Spleen (tissue), 11 donors: ENCODE data around the gene SGO2. TPM values are rescaled to one million over a fixed set of nuclear protein-coding genes. Genes with fewer than 3 reads are reported as not detected.
A peak's percentile ranks its signal among the peaks of the same experiment; 100 is the strongest.

ENCODE experiments used
- DNase-seq: peaks from one replicate; pipeline ENCODE4 v3.0.0-alpha.2; 2020
- H3K27ac ChIP-seq, 8 donors: fragments of 200-600 bp; sonication (generic) in 7 of 8; 1 replicate in 4 of 8; 2 replicates in 4 of 8; pipeline versions ENCODE4 v1.5.0 to v1.8.0; 2016 to 2021; ENCODE audit warnings: inconsistent platforms in 4 of 8, mild to moderate bottlenecking in 4 of 8, moderate library complexity in 1 of 8
- H3K27me3 ChIP-seq, 7 donors: fragments of 200-600 bp; sonication (generic) in 6 of 7; replicated peaks in 1 of 7; 1 replicate in 4 of 7; 2 replicates in 3 of 7; pipeline versions ENCODE4 v1.5.0 to v1.8.0; 2016 to 2021; ENCODE audit warnings: inconsistent platforms in 3 of 7, mild to moderate bottlenecking in 1 of 7
- H3K36me3 ChIP-seq, 6 donors: fragments of 200-600 bp; sonication (generic) in 5 of 6; 1 replicate in 4 of 6; 2 replicates in 2 of 6; pipeline versions ENCODE4 v1.5.0 to v1.8.0; 2016 to 2021; ENCODE audit warnings: inconsistent platforms in 2 of 6
- H3K4me1 ChIP-seq, 6 donors: fragments of 200-600 bp; sonication (generic) in 5 of 6; 1 replicate in 3 of 6; 2 replicates in 3 of 6; pipeline versions ENCODE4 v1.5.0 to v1.8.0; 2016 to 2021; ENCODE audit warnings: inconsistent platforms in 3 of 6
- H3K4me3 ChIP-seq, 8 donors: fragments of 200-600 bp; sonication (generic) in 7 of 8; 1 replicate in 4 of 8; 2 replicates in 4 of 8; pipeline versions ENCODE4 v1.5.0 to v1.8.0; 2016 to 2021; ENCODE audit warnings: inconsistent platforms in 4 of 8, mild to moderate bottlenecking in 4 of 8, moderate library complexity in 2 of 8
- H3K9me3 ChIP-seq, 8 donors: fragments of 200-600 bp; sonication (generic) in 7 of 8; 1 replicate in 4 of 8; 2 replicates in 4 of 8; pipeline versions ENCODE4 v1.5.0 to v1.8.0; 2016 to 2021; ENCODE audit warnings: inconsistent platforms in 4 of 8
- CTCF ChIP-seq, 11 experiments: fragments of 200-600 bp in 7 of 11; fragments of 450-650 bp in 4 of 11; sonication (generic) in 4 of 11; IDR thresholded peaks in 8 of 11; conservative IDR thresholded peaks in 3 of 11; 1 replicate in 7 of 11; 2 replicates in 4 of 11; pipeline versions ENCODE4 v1.4.0 to v1.8.0; 2016 to 2021; ENCODE audit warnings: antibody characterized with exemption in 11 of 11, inconsistent platforms in 4 of 11, mild to moderate bottlenecking in 1 of 11
- POLR2A ChIP-seq, 3 donors: fragments of 450-650 bp; IDR thresholded peaks; one replicate each; pipeline ENCODE4 v1.5.1; 2017; ENCODE audit warnings: antibody characterized with exemption in 3 of 3, mild to moderate bottlenecking in 1 of 3
- POLR2AphosphoS5 ChIP-seq, 3 donors: sonication (generic); formaldehyde crosslinking; IDR thresholded peaks; one replicate each; pipeline ENCODE4 v1.5.1; 2017; ENCODE audit warnings: antibody characterized with exemption in 3 of 3
- WGBS, 5 donors: extraction: QIAGEN DNeasy Blood & Tissue Kit in 3 of 5; methylation state at CpG; one replicate each; pipeline versions ENCODE4 v1.1.5 to v1.1.7; 2013 to 2018; 5-methylcytosine and 5-hydroxymethylcytosine counted together
- intact Hi-C: fragments of 100-400 bp; cut with DNase I; formaldehyde crosslinking; loops from one replicate; pipeline ENCODE4 v1.15.0; 2023; ENCODE audit warnings: low total_unique reads
- polyA plus RNA-seq, 3 donors: library from polyadenylated mRNA; stranded (reverse); fragments of 200-250 nt; gene quantifications; one replicate each; pipeline ENCODE4 v1.2.1, GENCODE V29; 2013
- total RNA-seq, 7 donors: library from RNA; depleted of rRNA in 3 of 7; stranded (reverse); fragments of >200 nt in 3 of 7; fragmentation: NEBNext Ultra II Directional in 4 of 7; extraction: Animal tissue kit (Norgen Biotek cat#: 25700) in 4 of 7; gene quantifications; one replicate each; pipeline versions ENCODE4 v1.1.0 to v1.2.1, GENCODE V29; 2016 to 2021
- donor health status: healthy with polysubstance abuse.
- donor health status: DM: no; HTN: no; CAD: no; lungs with moderate emphysema.
- donor health status: DM: no; HTN: no; CAD: no.
- donor health status: Bipolar disorder and iron deficiency.
- donor health status: healthy.
- donor health status: DM: no; HTN: no; CAD: no.
- donor health status: DM: yes; HTN: yes; CAD: no.

SGO2 gene
- total and polyA plus RNA-seq, 10 donors, result 0.85 to 9.9 (median 3.9) TPM

GRCh38 chr2:200575957-200576356 lies 50.0 kb downstream of the SGO2 start:
- intact Hi-C loops, result loop anchor here (10.0 kb wide), 1 partner anchor 129 kb away; no protein-coding TSS in a partner anchor
- Histone ChIP-seq H3K4me1 (no peaks in the 10 kb centered on the region), H3K36me3 (peaks cover 0 to 41% (median 0%) of the 10 kb centered on the region in 6 donors), H3K9me3 (no peaks in the 10 kb centered on the region), H3K27me3 (no peaks in the 10 kb centered on the region), H3K4me3 (no peak overlapping the region), H3K27ac (no peak overlapping the region)
- peak in 8 of 11 experiments; percentile 14 to 44 (median 30) for TF ChIP-seq CTCF (IDR thresholded peaks at IDR 0.05 in 8 of 11, conservative IDR thresholded peaks at IDR 0.05 in 3 of 11)
- TF ChIP-seq POLR2A (IDR thresholded peaks at IDR 0.05), result no peak
- no peak for DNase-seq
- WGBS, 5 donors, result 86 to 97% (median 89%) methylated on average over 2 of the region's 2 CpGs

- Histone ChIP-seq H3K36me3 (peaks cover 0 to 31% (median 0%) of the 10 kb centered on the region in 6 donors), H3K4me3 (no peak overlapping the region), H3K27ac (no peak overlapping the region), H3K9me3 (no peaks in the 10 kb centered on the region), H3K27me3 (no peaks in the 10 kb centered on the region), H3K4me1 (no peaks in the 10 kb centered on the region)
- intact Hi-C loops, result loop anchor here (10.0 kb wide), 1 partner anchor 128 kb away; no protein-coding TSS in a partner anchor
- TF ChIP-seq POLR2AphosphoS5 (IDR thresholded peaks at IDR 0.05) (no peak), CTCF (IDR thresholded peaks at IDR 0.05 in 8 of 11, conservative IDR thresholded peaks at IDR 0.05 in 3 of 11) (no peak), POLR2A (IDR thresholded peaks at IDR 0.05) (no peak)
- WGBS, 5 donors, result 88 to 97% (median 93%) methylated on average over 3 of the region's 3 CpGs
- no peak for DNase-seq
Measured at GRCh38 chr2:200577027-200577426, 51.0 kb downstream of the SGO2 start.

- intact Hi-C loops, result loop anchor here (10.0 kb wide), 1 partner anchor 126 kb away; no protein-coding TSS in a partner anchor
- TF ChIP-seq POLR2A (IDR thresholded peaks at IDR 0.05) (no peak), CTCF (IDR thresholded peaks at IDR 0.05 in 8 of 11, conservative IDR thresholded peaks at IDR 0.05 in 3 of 11) (peak in 6 of 11 experiments; percentile 16 to 36 (median 29)), POLR2AphosphoS5 (IDR thresholded peaks at IDR 0.05) (no peak)
Measured at GRCh38 chr2:200578778-200579177, 52.8 kb downstream of the SGO2 start.

GRCh38 chr2:200584639-200585038 lies 58.6 kb downstream of the SGO2 start:
- Histone ChIP-seq H3K27ac (no peak overlapping the region), H3K9me3 (no peaks in the 10 kb centered on the region), H3K27me3 (peaks cover 0 to 13% (median 0%) of the 10 kb centered on the region in 7 donors), H3K4me3 (no peak overlapping the region), H3K4me1 (peaks cover 0 to 17% (median 14%) of the 10 kb centered on the region in 6 donors), H3K36me3 (peaks cover 0 to 8% (median 0%) of the 10 kb centered on the region in 6 donors)
- intact Hi-C loops, result no loop called here
- no peak for DNase-seq
- TF ChIP-seq CTCF (IDR thresholded peaks at IDR 0.05 in 8 of 11, conservative IDR thresholded peaks at IDR 0.05 in 3 of 11) (no peak), POLR2A (IDR thresholded peaks at IDR 0.05) (no peak), POLR2AphosphoS5 (IDR thresholded peaks at IDR 0.05) (no peak)
- 58 to 80% (median 66%) methylated on average over 3 of the region's 3 CpGs for WGBS, 5 donors

More at GRCh38 chr2:200578778-200579177, 52.8 kb downstream of the SGO2 start:
- no peak for DNase-seq
- Histone ChIP-seq H3K4me3 (no peak overlapping the region), H3K36me3 (peaks cover 0 to 16% (median 0%) of the 10 kb centered on the region in 6 donors), H3K9me3 (no peaks in the 10 kb centered on the region), H3K27ac (no peak overlapping the region), H3K4me1 (no peaks in the 10 kb centered on the region), H3K27me3 (no peaks in the 10 kb centered on the region)
- 44 to 97% (median 91%) methylated on average over 1 of the region's 1 CpG for WGBS, 5 donors
